ENCODE results near the gene C2. TPM values are rescaled to one million over a fixed set of nuclear protein-coding genes. Genes with fewer than 3 reads are reported as not detected.
A peak's percentile ranks its signal among the peaks of the same experiment; 100 is the strongest.

Gene C2
- total RNA-seq, 3 donors from 2014 or later = 5.5 to 33.7 (median 17.9) TPM

DNA sequence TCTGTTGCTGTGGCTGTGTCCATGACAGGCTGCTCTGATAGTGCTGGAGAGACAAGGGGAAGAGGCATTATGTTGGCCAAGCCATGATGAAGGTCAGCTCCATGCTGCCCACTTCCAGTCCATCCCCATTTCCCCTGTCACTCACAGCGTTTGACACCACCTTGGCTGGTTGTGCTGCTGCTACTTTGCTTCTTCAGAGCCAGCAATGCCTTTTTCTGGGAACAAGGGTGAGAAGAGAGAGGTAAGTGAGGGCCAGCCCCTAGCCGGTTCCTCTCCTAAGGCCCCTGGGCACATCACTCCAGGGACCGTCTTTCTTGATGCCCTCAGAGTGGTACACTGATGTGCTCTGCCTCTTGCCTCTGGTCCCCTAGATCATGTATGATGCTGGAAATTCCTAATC lies 29.3 kb downstream of the C2 start:
- H3K36me3 ChIP-seq (ENCODE audit: low read depth) = peaks cover 5% of the 10 kb centered on the region
- DNase-seq (no peak), ATAC-seq (no peak)
- H3K9me3 ChIP-seq = no peaks in the 10 kb centered on the region
- no peak overlapping the region for H3K4me3 ChIP-seq
- H3K4me1 ChIP-seq (ENCODE audit: low read depth) = peaks cover 12% of the 10 kb centered on the region
- TF ChIP-seq, protein P1, sequence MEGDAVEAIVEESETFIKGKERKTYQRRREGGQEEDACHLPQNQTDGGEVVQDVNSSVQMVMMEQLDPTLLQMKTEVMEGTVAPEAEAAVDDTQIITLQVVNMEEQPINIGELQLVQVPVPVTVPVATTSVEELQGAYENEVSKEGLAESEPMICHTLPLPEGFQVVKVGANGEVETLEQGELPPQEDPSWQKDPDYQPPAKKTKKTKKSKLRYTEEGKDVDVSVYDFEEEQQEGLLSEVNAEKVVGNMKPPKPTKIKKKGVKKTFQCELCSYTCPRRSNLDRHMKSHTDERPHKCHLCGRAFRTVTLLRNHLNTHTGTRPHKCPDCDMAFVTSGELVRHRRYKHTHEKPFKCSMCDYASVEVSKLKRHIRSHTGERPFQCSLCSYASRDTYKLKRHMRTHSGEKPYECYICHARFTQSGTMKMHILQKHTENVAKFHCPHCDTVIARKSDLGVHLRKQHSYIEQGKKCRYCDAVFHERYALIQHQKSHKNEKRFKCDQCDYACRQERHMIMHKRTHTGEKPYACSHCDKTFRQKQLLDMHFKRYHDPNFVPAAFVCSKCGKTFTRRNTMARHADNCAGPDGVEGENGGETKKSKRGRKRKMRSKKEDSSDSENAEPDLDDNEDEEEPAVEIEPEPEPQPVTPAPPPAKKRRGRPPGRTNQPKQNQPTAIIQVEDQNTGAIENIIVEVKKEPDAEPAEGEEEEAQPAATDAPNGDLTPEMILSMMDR (IDR thresholded peaks at IDR 0.05) = no peak
- intact Hi-C loops (cut with DNase I, micrococcal nuclease) = loop anchor here in 1 of 2 donors (10.0 kb wide), 1 partner anchor 52 kb away; the partner anchor contains the start of gene ZBTB12

DNA sequence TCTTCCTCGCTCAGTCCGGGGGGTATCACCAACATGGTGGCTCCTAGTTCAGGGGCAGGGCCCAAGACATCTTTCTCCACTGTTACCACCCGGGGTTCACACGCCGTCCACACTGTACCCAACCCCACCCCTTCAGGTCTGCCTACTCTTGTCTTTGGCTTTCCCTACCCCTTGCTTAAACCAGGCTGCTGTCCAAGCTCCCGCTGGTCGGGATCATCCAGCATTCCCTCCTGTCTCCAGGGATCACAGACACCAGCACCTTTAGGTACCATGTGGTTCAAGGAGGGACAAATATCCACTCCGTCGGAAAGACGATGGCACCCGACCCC lies 30.9 kb downstream of the C2 start:
- Histone ChIP-seq H3K36me3 (ENCODE audit: low read depth) (peaks cover 5% of the 10 kb centered on the region), H3K9me3 (no peaks in the 10 kb centered on the region)
- intact Hi-C loops (cut with DNase I, micrococcal nuclease) = loop anchor here in 1 of 2 donors (10.0 kb wide), 1 partner anchor 54 kb away; the partner anchor contains the start of gene ZBTB12

DNA sequence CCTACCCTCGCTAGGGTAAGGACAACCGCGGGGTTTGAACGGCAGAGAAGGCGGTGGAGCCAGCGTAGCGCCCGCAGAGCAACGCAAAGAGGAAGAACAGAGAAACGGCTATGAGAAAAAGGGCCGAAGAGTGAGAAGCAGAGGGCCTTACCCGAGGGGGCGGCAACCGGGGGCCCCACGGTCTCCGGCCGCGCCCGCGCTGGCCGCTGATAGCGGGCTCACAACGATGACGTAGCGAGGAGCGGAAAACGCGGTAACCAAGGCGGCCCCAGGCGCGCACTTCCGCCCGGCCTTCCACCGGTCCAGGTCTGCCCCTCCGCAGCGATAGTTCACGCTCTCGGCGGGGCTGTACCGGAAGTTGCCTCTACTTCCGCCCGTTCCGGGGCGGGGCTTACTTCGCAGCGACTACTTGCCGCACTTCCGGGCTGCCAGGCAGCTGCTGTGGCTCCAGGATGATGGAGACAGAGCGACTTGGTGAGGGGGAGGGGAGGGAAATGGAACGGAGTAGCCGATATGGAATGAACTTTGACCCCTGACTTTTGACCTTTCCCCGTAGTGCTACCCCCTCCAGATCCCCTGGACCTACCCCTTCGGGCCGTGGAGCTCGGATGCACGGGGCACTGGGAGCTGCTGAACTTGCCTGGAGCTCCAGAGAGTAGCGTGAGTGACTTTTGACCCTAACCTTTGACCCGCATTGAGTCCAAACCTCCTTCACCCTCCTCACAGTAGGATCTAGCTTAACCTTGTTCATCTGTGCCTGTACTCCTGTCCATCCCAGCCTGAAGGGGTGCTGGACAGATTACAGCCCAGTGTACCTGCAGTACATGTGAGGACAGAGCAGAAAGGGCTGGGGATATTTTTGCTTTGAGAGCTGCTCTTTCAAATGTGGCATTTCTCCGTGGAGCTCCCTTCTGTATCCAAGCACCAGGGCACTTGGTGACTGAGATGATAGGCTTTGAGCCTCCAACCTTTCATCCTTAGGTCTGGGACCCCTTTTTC lies 31.5 kb downstream of the C2 start, which contains the start of the genes NELFE and SKIC2:
Gene NELFE (minus strand): TSS at position 231 of the 999 bp plus-strand sequence. CDS start 525 bp downstream, outside the sequence.
Gene SKIC2 (plus strand): TSS at position 435 of the 999 bp plus-strand sequence. CDS start 18 bp downstream, at position 453.
- TF ChIP-seq, protein P1 (IDR thresholded peaks at IDR 0.05) = no peak
- Histone ChIP-seq H3K4me3 (peak within 1 kb of the TSS; percentile 68), H3K36me3 (ENCODE audit: low read depth) (peaks cover 5% of the 10 kb centered on the region), H3K9me3 (no peaks in the 10 kb centered on the region), H3K4me1 (ENCODE audit: low read depth) (peaks cover 12% of the 10 kb centered on the region)
- ATAC-seq (peak; percentile 99), DNase-seq (peak; percentile 99 to 100 (median 99))
- intact Hi-C loops (cut with DNase I, micrococcal nuclease) = loop anchor here in 1 of 2 donors (10.0 kb wide), 1 partner anchor 54 kb away; the partner anchor contains the start of gene ZBTB12

More for the DNA sequence above, 30.9 kb downstream of the C2 start:
- Histone ChIP-seq H3K4me3 (peak overlapping the region; percentile 68), H3K4me1 (ENCODE audit: low read depth) (peaks cover 12% of the 10 kb centered on the region)
- no peak for DNase-seq
- peak; percentile 18 for ATAC-seq
- TF ChIP-seq, protein P1 (IDR thresholded peaks at IDR 0.05) = no peak

DNA sequence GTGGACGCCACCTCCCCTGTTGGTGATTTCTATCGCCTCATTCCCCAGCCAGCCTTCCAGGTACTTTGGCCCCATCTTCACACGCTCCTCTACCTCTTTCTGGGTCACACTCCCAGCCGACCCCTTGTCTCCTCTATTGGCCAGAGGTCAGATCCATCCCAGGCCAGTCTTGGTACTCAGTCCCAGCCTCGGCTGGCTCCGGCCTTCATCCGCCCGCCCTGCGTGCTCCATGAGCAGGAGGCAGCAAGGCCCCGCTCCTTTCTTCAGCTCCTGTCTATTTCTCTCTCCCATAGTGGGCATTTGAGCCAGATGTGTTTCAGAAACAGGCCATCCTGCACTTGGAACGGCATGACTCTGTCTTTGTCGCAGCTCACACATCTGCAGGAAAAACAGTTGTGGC lies 34.1 kb downstream of the C2 start:
- intact Hi-C loops (cut with DNase I, micrococcal nuclease) = no loop called here
- TF ChIP-seq, protein P1 (IDR thresholded peaks at IDR 0.05) = no peak
- Histone ChIP-seq H3K36me3 (ENCODE audit: low read depth) (peaks cover 7% of the 10 kb centered on the region), H3K4me3 (no peak overlapping the region), H3K9me3 (no peaks in the 10 kb centered on the region), H3K4me1 (ENCODE audit: low read depth) (peaks cover 12% of the 10 kb centered on the region)
- ATAC-seq (no peak), DNase-seq (peak in 1 of 3 donors; percentile 32)

DNA sequence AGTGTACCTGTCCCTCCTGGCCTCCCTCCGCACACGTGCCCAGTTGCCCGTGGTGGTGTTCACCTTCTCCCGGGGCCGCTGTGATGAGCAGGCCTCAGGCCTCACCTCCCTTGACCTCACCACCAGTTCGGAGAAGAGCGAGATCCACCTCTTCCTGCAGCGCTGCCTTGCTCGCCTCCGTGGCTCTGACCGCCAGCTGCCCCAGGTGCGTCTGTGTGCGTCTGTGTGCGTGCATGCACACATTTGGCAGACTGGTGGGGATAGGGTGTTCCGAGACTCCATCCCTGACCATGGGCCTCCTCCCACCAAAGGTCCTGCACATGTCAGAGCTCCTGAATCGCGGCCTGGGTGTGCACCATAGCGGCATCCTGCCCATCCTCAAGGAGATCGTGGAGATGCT lies 36.4 kb downstream of the C2 start:
- Histone ChIP-seq H3K9me3 (no peaks in the 10 kb centered on the region), H3K36me3 (ENCODE audit: low read depth) (peaks cover 9% of the 10 kb centered on the region), H3K4me3 (no peak overlapping the region), H3K4me1 (ENCODE audit: low read depth) (peaks cover 4% of the 10 kb centered on the region)
- ATAC-seq = no peak
- DNase-seq = peak in 1 of 3 donors; percentile 29
- TF ChIP-seq, protein P1 (IDR thresholded peaks at IDR 0.05) = no peak
- intact Hi-C loops (cut with DNase I, micrococcal nuclease) = no loop called here
